Measurements from ENCODE around the gene SNX5. TPM values are rescaled to one million over a fixed set of nuclear protein-coding genes. Genes with fewer than 3 reads are reported as not detected.

Gene SNX5
- total and polyA plus RNA-seq, 9 of the 15 experiments (the other 6 are each of a cell fraction or from before 2014, with no cell fraction given) = 53.5 to 276 (median 160) TPM

DNA sequence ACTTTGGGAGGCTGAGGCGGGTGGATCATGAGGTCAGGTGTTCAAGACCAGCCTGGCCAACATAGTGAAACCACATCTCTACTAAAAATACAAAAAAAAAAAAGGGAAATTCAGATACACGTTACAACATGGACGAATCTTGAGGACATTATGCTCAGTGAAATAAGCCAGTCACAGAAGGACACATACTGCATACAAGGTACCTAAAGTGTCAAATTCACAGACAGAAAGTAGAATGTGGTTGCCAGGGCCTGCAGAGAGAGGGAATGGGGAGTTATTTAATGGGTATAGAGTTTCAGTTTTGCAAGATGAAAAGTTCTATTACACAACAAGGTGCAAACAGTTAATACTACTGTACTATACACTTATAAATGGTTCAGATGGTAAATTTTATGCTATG, 75.1 kb downstream of the SNX5 start:
- Histone ChIP-seq H4K20me1 (replicated peaks; ENCODE audit: control insufficient read depth, insufficient read depth, low read length) (no peaks in the 10 kb centered on the region), H3K4me3 (no peak overlapping the region), H3K36me3 (ENCODE audit: control insufficient read depth, insufficient read depth, low read length) (no peaks in the 10 kb centered on the region), H3K9me3 (replicated peaks; ENCODE audit: control insufficient read depth, insufficient read depth, low read depth, low read length) (no peaks in the 10 kb centered on the region), H3K4me1 (replicated peaks in 1 of 2; ENCODE audit: control insufficient read depth in 2 of 2, insufficient read depth in 2 of 2, low read length in 2 of 2) (peaks cover 9 to 16% of the 10 kb centered on the region in 2 experiments), H3K27me3 (ENCODE audit: control insufficient read depth in 2 of 2, insufficient read depth in 2 of 2, low read length in 2 of 2) (no peaks in the 10 kb centered on the region), H3K79me2 (ENCODE audit: control insufficient read depth, insufficient read depth, low read length) (no peaks in the 10 kb centered on the region), H3K9me1 (ENCODE audit: control insufficient read depth, insufficient read depth, low read length) (no peaks in the 10 kb centered on the region), H2AFZ (ENCODE audit: low read depth, low read length) (no peak overlapping the region), H3K9ac (ENCODE audit: insufficient read depth in 1 of 2, low read depth in 2 of 2, low read length in 2 of 2) (no peak overlapping the region), H3K27ac (ENCODE audit: extremely low read depth, low read depth, low read length) (no peak overlapping the region), H3K4me2 (ENCODE audit: insufficient read depth, low read length) (no peak overlapping the region)
- BruUV-seq (replicated peaks) = no TSS peak
- DNase-seq (ENCODE audit: extremely low read depth in 1 of 4, low spot score in 3 of 4) (no peak), ATAC-seq (no peak), FAIRE-seq (no peak)
- CTCF ChIA-PET (ENCODE audit: low intra/inter-chr PET ratio) = no interaction called here
- WGBS (ENCODE audit: insufficient coverage, low coverage, missing lambda C conversion rate) = 21% methylated on average over 3 of the region's 3 CpGs
- in situ Hi-C loops (cut with MboI) = no loop called here
- intact Hi-C loops (cut with micrococcal nuclease) = loop anchor here (10.0 kb wide), 3 partner anchors 101 to 359 kb away; partner anchors contain the start of genes BFSP1 and RRBP1
- POLR2A ChIA-PET = no interaction called here
- no peak for TF ChIP-seq SMARCC2 (IDR thresholded peaks at IDR 0.05; ENCODE audit: low read depth)
- no peak for TF ChIP-seq EP400 (IDR thresholded peaks at IDR 0.05)
- TF ChIP-seq L3MBTL2 (IDR thresholded peaks at IDR 0.05) = no peak
- no peak for TF ChIP-seq MECOM (CRISPR knock-in tag; IDR thresholded peaks at IDR 0.05)
- TF ChIP-seq, protein P1, sequence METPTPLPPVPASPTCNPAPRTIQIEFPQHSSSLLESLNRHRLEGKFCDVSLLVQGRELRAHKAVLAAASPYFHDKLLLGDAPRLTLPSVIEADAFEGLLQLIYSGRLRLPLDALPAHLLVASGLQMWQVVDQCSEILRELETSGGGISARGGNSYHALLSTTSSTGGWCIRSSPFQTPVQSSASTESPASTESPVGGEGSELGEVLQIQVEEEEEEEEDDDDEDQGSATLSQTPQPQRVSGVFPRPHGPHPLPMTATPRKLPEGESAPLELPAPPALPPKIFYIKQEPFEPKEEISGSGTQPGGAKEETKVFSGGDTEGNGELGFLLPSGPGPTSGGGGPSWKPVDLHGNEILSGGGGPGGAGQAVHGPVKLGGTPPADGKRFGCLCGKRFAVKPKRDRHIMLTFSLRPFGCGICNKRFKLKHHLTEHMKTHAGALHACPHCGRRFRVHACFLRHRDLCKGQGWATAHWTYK (CRISPR knock-in tag; IDR thresholded peaks at IDR 0.05) = no peak
- TF ChIP-seq HIVEP1 (CRISPR knock-in tag; IDR thresholded peaks at IDR 0.05) = no peak
- TF ChIP-seq FOXA1 (IDR thresholded peaks at IDR 0.05; ENCODE audit: borderline replicate concordance) = no peak

Measured in K562 (cell line).